Stimulated activated CD4-positive, alpha-beta T cell treated with anti-CD3 and anti-CD28 coated beads, TNF-alpha, amount 100 ng/mL, for 48 hours (primary cell): ENCODE measurements around the gene POM121L12.

Experiments used
- DNase-seq, 3 donors: peaks; one replicate each; pipeline ENCODE4 v3.0.0-alpha.2; 2020; ENCODE audit warnings: low read depth in 3 of 3

The POM121L12 gene

GRCh38 chr7:53035499-53036412, at the start of gene POM121L12:
Gene POM121L12, plus strand, starts transcription at chr7:53035633. Its CDS starts 39 bp downstream, at chr7:53035672.
- no peak for DNase-seq

GRCh38 chr7:52992001-52992400, 43.4 kb upstream of the POM121L12 start:
- no peak for DNase-seq

GRCh38 chr7:52992479-52993162, 42.8 kb upstream of the POM121L12 start:
- no peak for DNase-seq

GRCh38 chr7:52995676-52996075, 39.8 kb upstream of the POM121L12 start:
- no peak for DNase-seq

- no peak for DNase-seq
These were observed 34.2 kb upstream of the POM121L12 start for GRCh38 chr7:53001221-53001620.

- DNase-seq, result no peak
These were observed 33.0 kb upstream of the POM121L12 start for GRCh38 chr7:53002389-53002788.

GRCh38 chr7:53003653-53004445, 31.6 kb upstream of the POM121L12 start:
- no peak for DNase-seq

- no peak for DNase-seq
These were observed 21.5 kb upstream of the POM121L12 start for GRCh38 chr7:53013925-53014324.

GRCh38 chr7:53015463-53015862, 20.0 kb upstream of the POM121L12 start:
- no peak for DNase-seq

GRCh38 chr7:53022893-53023292, 12.5 kb upstream of the POM121L12 start:
- DNase-seq, result no peak

- no peak for DNase-seq
These were observed 13.2 kb downstream of the POM121L12 start for GRCh38 chr7:53048638-53049037.

- DNase-seq, result no peak
These were observed 15.0 kb downstream of the POM121L12 start for GRCh38 chr7:53050433-53050832.

- DNase-seq, result no peak
These were observed 24.2 kb downstream of the POM121L12 start for GRCh38 chr7:53059591-53059990.

GRCh38 chr7:53060066-53060465, 24.6 kb downstream of the POM121L12 start:
- DNase-seq, result no peak

GRCh38 chr7:53062796-53063195, 27.4 kb downstream of the POM121L12 start:
- DNase-seq, result no peak

- no peak for DNase-seq
These were observed 33.2 kb downstream of the POM121L12 start for GRCh38 chr7:53068673-53069072.

- DNase-seq, result no peak
These were observed 35.5 kb downstream of the POM121L12 start for GRCh38 chr7:53070883-53071282.
